GM18508 (cell line): ENCODE measurements around the gene RDH12.
"Not testable (repeated sequence)": the region's sequence is repeated elsewhere in the genome, so short reads cannot be mapped to it uniquely, and the experiment has no call there.

Experiments used
- ATAC-seq: cut with Tn5 transposase; IDR thresholded peaks from one replicate; pipeline ENCODE4 v1.9.1; 2021; ENCODE audit warnings: moderate number of reproducible peaks; ENCODE audit not compliant: insufficient read depth, unreplicated experiment

The RDH12 gene

DNA sequence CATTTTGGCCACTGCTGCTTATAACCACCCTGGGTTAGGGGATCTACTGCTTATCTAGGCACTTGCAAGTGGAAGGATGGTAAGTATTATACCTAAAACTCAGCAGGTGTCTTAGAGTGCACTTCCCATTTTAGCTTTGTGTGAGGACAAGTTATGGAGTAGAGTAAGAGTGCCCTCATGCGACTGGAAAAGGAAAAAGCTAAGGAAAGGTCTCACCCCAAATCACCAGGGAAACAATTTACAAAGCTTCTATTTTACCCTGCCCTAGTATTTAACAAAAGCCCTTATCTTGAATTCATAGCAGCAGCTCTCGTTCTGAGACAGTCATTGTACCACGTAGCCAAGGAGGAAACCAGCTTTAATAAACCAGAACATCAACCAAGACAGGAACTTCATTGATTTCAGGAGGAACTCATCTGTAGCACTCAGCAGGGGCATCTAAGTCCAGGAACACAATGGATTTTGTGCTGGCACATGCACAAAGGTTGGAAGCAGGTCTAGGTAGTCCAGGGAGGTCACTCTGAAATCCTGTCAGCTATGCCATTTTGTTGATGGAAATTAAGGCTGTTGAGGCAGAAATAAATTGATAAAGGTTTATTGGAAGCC lies 2.9 kb downstream of the RDH12 start:
- ATAC-seq: no peak

DNA sequence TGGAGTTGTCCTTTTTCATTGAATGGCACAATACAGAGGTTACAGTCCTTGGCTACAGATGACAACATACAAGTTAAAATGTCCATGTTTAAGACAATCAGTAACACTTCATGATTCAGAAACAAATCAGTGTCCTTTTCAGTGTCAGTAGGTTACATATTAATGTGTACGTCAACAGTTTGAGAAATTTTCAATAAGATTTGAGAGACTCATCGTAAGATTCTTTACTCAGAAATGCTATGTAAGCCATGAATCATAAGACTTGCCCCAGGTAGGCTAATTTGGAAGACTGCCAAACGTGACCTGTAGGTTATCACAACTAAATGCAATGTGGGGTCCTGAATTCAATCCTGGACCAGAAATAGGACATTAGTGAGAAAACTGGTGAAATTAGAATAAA lies 3.5 kb downstream of the RDH12 start:
- ATAC-seq: no peak

DNA sequence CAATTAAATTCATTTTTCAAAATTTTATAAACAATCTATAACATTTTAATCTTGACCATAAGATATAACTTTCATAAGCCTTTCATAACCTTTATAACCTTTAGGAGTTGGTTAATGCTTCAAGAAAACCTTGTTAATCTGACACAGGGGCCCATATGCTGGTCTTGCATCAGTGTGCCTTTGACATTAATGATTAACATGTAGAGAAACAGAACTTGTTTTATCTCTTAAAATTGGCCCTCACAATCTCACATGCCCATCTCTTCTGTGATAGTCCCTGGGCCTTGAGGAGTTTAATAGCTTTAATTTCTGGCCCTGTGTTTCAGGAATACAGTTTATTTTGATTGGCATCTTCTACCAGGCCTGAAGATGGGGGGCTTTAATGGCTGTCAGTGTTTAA lies 7.7 kb downstream of the RDH12 start:
- not testable (repeated sequence) for ATAC-seq

DNA sequence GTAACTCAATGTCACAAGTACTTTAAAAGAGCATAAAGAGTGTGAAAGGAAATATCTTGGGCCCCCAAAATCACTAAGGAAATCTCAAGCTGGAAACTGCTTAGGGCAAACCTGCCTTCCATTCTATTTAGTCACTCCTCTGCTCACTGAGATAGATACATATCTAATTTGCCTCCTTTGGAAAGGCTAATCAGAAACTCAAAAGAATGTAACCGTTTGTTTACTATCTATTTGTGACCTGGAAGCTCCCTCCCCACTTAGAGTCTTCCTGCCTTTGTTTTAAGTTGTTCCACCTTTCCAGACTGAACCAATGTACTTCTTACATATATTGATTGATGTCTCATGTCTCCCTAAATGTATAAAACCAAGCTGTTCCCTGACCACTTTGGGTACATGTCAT lies 8.1 kb downstream of the RDH12 start:
- not testable (repeated sequence) for ATAC-seq

DNA sequence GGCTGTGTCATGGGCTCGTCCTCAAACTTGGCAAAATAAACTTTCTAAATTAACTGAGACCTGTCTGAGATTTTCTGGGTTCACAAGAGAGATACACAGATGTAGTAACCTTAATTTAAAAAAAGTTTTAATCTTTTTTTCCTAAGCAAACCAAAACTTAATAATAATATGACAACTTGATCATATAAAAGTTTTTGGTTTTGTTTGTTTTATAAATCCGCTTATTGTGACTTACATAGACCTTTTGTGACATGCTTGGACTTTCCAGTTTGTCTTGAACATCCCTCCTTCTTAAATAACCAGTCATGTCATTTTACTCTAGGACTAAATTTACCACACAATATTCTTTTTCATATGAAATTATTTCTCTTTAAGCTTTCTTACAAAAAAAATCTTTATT lies 8.5 kb downstream of the RDH12 start:
- no peak for ATAC-seq

DNA sequence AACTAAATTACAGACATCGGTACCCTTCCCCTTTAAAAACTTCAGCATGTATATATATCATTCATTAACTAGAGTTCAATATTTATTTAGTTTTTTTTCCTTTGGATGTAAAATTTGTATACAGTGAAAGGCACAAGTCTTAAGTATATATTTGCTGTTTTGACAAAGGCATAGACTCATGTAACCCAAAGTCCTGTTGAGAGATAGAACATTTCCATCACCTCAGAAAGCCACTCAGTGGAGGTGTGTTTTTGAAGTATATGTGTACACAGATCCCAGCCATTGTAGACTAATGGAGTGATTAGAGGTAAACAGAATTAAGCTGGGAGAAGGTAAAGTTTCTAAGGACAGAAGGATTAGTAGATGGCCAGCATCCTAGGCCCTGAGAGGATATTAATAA lies 15.4 kb downstream of the RDH12 start:
- ATAC-seq: no peak

DNA sequence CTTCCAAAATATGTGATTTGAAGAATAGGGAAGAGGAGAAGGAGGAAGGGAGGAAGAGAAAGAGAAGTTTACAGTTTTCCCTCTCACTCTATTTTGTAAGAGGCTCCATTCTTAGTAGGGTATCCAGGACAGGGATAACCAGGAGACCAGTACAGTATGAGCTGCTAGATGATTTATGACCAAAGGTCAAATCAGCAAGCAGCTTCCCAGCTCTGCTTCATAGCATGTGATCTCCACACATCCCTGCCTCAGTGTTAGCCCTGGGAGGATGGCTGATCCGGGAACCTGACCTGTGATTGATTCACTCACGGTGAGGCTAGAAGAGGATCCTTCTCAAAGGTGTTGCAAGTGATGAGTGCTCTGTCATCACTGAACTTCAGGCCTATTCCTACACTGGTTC lies 16.6 kb downstream of the RDH12 start:
- ATAC-seq: no peak

DNA sequence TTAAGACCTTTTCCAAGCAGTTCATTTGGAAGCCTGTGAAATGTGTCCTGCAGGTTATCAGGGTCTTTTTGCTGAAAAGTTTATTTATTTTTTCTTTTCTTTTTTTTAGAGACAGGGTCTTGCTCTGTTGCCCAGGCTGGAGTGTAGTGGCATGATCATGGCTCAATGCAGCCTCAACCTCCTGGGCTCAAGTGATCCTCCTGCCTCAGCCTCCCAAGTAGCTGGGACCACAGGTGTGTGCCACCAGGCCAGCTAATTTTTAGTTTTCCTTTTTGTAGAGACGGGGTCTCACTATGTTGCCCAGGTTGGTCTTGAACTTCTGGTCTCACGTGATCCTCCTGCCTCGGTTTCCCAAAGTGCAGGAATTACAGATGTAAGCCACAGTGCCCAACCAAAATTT lies 17.7 kb downstream of the RDH12 start:
- ATAC-seq: not testable (repeated sequence)

DNA sequence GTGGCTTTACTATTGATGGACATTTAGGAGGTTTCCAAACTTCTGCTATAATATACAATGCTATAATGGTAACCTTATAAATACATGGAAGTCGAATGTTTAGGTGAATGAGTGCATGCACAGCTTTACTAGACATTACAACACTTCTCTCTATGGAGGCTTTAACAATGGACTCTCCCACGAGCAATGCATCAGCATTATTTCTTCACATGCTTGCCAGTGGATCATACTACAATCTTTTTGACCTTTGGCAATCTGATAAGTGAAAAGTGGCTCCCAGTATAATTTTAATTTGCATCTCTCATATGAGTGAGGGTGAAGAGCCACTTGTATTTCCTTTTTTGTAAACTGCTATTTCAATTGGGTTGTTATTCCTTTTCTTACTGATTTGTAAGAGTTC lies 18.2 kb downstream of the RDH12 start:
- ATAC-seq: no peak

DNA sequence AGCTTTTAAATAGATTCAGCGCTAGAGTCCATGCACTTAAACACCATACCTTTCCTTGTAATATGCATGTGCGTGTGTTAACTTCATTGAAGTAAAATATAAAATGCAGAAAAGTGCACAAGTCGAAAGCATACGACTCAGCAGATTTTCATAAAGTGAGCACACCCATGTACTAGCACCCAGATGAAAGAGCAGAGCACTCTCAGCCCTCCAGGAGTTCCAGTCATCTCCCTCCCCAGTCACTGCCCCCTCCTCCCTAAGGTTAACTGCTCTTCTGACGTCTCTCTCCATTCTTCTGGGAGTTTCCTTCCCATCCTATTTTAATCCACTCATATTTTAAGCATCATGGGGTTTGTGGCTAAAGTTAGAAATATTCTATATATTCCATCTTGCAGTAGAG lies 20.2 kb downstream of the RDH12 start:
- ATAC-seq: no peak

DNA sequence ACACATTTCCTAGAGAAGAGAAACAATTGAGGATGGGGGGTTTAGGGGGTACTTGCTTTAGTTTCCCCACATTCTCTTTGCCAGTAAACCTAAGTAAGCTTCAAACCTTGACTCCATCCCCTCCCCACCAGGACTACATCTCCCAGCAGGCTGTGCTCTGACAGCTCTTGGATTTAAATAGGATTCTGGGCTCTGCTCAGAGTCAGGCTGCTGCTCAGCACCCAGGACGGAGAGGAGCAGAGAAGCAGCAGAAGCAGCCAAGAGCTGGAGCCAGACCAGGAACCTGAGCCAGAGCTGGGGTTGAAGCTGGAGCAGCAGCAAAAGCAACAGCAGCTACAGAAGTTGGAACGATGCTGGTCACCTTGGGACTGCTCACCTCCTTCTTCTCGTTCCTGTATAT lies 20.6 kb downstream of the RDH12 start:
- ATAC-seq: no peak

DNA sequence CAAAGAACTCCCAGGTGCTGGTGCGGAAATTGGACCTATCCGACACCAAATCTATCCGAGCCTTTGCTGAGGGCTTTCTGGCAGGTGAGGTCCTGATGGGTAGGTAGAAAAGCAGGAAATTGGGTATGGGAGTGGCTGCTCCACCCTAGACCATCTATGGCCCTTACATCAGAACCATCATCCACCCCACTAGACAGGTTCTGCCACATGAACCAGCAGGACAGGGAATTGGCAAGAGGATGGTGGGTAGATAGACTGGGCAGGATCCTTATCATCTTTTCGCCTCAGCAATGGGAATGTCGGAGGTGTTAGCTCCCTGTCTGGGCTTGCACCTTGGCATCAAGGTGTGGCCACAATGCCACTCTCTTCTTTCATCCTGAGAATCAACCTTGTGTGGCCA lies 23.5 kb downstream of the RDH12 start:
- ATAC-seq: no peak

DNA sequence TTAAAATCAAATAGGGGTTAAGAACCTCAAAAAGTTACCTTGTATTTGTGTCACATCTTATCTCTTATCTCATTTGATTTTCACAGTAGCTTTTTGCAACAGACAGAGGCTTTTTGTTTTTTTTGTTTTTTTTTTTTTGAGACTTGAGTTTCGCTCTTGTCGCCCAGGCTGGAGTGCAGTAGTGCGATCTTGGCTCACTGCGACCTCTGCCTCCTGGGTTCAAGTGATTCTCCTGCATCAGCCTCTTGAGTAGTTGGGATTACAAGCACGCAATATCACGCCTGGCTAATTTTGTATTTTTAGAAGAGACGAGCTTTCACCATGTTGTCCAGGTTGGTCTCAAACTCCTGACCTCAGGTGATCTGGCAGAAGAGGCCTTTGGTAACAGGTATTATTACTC lies 25.7 kb downstream of the RDH12 start:
- no peak for ATAC-seq

DNA sequence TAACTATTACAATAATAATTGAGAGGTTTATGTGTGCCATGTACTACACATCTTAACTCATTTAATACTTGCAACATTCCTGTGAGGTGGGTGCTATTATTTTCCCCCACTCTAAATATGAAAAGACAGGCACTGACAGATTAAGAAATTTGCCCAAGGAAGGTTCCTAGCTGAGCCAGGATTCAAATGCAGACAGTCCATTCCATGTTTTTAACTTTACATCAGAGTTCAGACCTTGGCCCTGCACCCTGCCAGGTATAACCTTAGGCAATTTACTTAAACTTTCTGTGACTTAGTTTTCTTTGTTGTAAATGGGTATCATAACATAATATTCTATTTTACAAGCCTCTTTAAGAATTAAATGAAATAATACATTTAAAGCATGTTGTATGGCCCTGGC lies 26.6 kb downstream of the RDH12 start:
- no peak for ATAC-seq

DNA sequence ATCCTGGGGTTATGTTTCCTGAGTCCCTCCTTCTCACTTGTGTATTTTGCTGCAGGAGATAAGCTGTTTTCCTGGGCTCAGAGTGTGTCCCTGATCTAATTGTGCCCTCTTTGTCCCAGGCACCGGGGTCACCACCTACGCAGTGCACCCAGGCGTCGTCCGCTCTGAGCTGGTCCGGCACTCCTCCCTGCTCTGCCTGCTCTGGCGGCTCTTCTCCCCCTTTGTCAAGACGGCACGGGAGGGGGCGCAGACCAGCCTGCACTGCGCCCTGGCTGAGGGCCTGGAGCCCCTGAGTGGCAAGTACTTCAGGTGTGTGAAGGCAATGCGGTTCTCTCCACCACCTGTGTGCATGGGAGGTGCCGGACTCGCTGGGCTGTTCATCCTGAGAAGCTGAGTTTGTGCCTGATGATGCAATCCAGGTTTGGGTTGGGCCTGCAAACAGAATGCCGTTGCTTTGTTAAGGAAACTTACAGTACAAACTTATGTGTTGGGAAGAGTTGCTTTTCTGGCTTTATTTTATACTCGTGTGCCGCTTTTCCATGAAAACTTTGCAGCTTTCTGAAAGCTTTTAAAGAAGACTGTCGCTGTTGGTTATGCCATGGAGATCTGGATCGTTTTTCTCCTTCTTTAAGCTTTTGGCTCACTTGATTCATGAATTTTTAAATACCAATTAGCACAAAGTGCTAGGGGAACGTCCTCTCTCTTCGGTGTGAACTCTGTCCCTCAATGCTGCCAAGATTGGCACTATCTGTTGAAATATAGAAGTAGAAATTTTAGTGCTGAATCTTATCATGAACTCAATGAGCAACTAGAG lies 27.6 kb downstream of the RDH12 start:
- ATAC-seq: no peak

DNA sequence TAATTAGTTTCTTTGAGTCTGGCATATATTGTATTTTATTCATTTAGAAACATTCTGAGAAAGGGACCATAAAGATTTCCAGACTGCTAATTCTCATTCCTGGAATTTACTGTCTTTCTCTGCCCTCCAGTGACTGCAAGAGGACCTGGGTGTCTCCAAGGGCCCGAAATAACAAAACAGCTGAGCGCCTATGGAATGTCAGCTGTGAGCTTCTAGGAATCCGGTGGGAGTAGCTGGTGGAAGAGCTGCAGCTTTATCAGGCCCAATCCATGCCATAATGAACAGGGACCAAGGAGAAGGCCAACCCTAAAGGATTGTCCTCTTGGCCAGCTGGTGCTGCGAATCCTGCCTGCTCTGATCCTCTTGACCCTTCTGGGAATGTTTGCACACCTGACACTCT lies 31.9 kb downstream of the RDH12 start:
- no peak for ATAC-seq

DNA sequence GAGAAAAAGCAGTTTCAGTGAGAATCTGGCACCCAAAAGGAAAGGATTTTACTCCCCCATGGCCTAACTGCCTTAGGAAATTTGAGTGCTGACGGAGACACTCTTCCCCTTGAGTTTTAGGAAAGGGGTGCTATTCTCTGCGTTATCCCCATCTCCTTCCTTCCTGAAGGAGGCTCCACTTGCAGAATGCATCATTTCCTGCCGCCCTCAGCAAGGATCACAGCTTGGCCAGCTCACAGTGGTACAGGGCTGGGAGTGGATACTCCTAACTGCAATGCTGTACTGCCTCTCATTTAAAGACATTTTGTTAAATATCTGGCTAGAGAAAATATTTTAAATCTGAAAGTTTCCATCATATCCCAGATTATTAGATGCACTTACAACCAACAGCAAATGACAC lies 33.0 kb downstream of the RDH12 start:
- no peak for ATAC-seq

DNA sequence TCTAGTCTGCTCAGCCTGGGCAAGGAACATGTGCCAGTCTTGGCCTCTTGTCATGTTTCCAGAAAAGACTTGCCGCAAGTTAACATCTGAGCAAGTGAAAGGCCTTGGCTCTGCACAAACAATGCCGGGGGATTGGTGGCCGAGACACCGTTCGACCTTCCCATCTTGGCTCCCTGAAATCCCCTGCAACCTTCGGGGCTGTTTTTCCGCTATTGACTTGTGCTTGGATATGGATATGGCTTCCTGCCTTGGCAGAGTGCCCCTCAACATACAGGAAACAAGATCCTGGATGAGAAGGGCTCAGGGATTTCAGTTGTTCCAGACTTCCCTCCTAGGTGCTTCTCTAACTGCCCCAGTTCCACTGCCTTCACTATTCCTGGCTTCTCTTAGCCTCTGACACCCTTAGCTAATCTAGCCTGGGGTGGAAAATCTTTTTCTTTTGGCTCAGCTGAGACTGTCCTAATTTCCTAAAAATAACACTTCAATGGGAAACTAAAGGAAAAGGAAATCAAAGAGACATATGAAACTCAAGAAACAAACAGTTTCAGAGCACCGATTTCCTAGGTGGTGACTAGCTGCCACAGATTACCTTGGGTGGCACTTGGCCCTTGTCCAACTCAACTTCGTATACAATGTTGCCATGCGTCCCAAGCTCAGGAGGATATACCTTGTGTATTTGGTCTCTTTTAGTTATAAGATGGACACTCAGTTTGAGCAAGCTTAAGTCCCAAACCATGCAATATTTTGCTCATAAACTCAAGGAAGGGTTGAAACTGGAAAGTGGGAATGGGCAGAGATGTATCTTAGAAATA lies 33.9 kb downstream of the RDH12 start:
- no peak for ATAC-seq

DNA sequence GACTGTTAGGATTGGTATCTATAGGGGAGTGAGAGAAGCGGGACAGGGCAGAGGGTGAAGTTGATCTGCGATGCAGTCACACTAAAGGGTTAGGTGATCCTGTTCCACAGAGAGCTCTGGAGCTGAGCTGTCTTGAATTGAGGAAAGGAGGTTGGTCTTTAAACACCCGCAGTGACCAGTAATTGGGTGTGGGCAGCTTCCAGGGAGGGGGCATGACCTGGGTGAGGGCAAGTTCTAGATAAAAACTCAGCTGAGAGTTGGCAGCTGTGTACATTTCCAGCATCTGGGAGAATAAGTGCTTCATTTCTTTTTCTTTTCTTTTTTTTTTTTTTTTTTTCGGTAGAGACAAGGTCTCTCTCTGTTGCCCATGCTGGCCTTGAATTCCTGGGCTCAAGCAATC lies 35.1 kb downstream of the RDH12 start:
- ATAC-seq: no peak

DNA sequence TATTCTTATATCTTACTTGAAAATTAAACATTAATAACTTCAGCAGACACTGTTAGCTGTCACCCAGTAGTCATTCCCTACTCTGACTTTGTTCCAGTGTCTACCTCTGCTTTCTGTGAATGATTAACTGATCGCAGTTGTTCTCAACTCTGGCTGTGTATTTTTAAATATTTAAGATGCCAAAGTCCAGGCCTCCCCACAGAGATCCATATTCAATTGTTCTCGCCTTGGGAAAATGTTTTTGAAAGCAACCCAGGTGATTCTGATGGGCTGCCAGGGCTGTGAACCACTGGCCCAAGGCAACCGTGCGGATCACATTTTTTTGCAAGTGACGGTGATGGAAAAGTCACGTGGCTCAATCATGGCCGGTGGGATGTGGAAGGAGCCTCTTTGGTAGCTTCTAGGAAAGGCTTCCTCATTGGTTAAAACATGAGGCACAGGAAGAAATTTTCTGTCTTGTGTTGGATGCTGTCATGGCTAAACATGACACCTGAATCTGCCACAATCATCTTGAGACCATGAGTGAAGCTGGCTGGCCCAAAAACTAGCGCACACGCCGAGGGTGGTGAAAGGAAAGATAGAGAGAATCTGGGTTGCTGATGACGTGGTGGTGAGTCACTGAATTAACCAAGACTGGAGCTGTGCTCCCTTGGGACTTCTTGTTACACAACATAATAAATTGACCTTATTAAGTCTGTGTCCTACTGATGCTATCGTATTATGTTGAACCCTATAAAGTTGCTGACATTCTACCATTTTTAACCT lies 37.2 kb downstream of the RDH12 start:
- ATAC-seq: no peak

DNA sequence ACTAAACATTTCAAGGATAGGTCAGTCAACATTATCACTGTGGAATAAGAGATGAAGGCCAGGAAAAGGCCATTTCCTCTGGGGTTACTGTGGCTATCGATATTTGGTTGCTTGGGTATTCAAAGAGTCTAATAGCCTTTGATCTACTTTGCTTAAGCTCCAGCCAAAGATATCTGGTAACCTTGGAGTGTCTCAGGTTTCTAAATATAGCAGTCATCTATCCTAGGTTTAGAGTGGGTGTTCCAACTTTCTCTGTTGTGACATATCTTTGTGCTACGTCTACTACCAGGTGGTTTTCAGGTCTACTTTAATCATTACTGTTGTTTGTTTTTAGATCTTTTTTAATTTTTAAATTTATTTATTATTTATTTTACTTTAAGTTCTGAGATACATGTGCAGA lies 42.4 kb downstream of the RDH12 start:
- ATAC-seq: no peak
